T47D (cell line): ENCODE results near the gene LRRC4.

Source experiments
- DNase-seq, 2 experiments: peaks; one replicate each; pipeline versions ENCODE4 v3.0.0 to v3.0.0-alpha.2; 2011 to 2012; ENCODE audit warnings: low read depth in 1 of 2, low spot score in 1 of 2
- JUND ChIP-seq: IDR thresholded peaks from 2 replicates; pipeline ENCODE4 v1.6.1; 2012; ENCODE audit warnings: low read depth
- in situ Hi-C: cut with HindIII; loops from 2 replicates; pipeline ENCODE4 v1.10.0; 2016; ENCODE audit warnings: low sequenced_read_pairs, low pct_unique_long_range_greater_than_20kb

The LRRC4 gene

DNA sequence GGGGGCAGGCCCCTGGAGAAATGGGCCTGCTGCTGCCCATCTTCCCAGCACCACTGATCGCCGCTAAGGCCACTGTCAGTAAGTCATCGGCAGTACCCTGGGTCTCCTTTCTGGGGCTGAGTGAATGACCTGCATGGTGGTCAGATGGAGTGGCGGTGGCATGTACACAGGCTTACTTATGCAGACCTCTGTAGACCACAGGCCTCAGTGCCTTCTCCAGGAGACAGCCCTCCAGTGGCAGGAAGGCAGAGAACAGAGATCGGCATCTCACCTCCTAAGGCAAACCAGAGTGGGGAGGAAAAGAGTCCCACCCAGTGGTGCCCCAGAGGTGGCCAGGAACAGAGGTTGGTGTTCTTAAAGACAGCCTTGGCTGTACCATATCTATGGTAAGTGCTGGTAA lies 22.8 kb upstream of the LRRC4 start:
- in situ Hi-C loops = no loop called here
- no peak for TF ChIP-seq JUND
- DNase-seq = no peak

DNA sequence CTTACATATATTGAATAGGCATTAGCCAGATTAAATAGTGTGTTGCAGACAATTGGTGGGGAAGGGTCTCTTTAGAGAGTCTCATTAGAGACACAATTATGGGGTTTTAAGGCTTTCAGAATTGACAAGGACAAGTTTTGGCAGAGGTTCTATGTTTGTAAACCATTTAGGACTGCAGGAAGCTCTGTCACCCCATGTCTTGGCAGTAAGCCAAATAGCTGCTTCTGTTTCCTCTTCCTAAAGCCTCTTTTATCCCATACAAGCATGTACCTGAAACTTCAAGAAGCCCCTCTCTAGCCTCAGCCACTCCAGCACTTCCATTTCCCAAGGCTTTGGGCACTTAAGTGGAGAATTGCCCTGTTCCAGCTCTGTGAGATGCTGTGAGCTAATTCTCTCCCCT lies 21.8 kb upstream of the LRRC4 start:
- peak in 1 of 2 experiments; percentile 43 for DNase-seq

DNA sequence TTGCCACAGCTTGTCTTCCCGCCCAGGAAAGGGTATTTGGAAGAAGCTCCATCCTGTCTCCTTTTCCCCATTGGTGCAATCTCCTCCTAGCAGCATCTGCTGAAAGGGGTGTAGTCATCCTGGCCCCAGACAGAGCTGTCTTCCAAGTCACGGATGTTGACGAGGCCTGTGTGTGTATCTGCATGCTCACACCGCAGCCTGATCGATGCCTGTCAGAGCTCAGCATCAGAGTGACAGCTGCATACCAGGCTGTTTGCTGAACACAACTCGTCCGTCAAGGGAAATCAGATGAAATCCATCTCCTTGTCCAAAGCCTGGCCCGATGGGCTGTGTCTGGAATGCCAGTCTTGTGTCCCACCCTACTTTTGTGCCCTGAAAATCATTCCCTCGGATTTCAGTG lies 21.2 kb upstream of the LRRC4 start:
- no peak for DNase-seq
- in situ Hi-C loops = no loop called here
- TF ChIP-seq JUND = no peak

More for the DNA sequence above, 21.8 kb upstream of the LRRC4 start:
- in situ Hi-C loops = no loop called here
- no peak for TF ChIP-seq JUND

DNA sequence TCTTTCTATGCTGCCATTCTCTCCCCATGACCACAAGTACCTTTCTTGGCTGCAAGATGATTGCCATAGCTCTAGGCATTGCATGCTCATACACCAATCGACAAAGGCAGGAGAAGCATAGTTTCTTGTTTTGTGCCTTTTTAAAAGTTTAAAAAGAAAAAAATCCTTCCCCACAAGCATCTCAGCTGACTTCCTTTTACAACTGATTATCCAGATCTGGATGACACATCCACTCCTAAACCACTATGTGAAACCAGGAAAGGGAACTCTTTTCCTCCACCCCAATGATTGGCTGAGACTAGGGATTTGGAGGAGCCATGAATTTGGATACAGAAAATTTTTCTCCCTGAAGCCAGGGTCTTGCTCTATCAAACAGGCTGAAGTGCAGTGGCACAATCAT lies 14.5 kb upstream of the LRRC4 start:
- no peak for TF ChIP-seq JUND
- in situ Hi-C loops = no loop called here
- no peak for DNase-seq

DNA sequence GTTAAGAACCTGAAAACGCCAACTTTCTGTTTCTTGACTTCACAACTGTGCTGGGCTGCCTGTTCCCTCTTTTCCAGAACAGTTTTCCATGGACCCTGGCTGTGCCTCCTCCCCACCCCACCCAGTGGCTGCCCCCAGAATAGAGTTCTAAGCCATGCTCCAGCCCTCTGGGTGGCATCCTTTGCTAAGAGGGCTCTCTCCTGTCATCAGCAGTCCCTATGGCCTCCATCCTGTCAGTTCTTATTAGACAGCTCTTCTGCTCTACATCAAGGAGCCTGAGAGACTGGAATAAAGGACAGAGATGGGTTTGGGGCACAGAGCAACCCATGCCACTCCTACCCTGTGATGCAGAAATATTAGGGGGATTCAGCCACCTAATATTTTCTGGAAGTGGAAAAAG lies 13.9 kb upstream of the LRRC4 start:
- no peak for TF ChIP-seq JUND
- in situ Hi-C loops = no loop called here
- no peak for DNase-seq

DNA sequence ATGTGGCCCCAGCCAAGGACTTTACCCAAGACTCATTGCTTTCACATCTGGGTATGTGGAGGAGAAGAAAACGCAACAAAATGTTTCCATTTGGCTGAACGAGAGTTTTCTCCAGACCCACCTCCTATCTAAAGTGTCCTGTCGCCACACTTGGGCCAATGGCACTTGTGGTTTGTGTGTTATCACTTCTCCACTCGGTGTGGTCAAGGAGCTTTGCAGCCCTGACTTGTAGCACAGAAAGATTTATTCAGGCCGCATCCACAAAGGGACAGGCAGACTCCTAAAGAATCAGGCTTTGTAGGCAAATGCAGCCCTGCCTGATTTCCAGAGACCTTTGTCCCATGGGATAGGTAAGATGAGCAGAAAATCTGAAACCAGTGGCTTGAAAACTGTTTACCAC lies 12.8 kb upstream of the LRRC4 start:
- DNase-seq = no peak
- no peak for TF ChIP-seq JUND
- in situ Hi-C loops = no loop called here

DNA sequence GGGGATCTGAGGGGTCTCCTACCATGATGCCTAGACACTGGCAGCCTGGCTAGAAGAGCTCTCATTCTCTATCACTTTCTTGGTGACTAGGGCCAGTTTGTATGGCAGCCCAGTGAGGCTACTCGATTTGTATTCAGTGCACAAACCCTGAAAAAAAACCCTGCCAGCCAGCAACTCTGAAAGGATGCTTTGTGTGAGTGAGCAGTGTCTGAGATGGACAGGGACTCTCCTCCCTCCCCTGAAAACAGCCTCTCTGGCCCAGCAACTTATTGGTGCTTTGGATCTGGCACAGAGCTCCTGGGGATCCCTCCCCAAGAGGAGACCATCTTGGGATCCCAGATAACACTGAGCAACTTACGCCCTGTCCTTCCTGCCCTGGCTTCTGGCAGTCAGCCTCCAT lies 10.8 kb upstream of the LRRC4 start:
- in situ Hi-C loops = no loop called here
- DNase-seq = no peak
- TF ChIP-seq JUND = no peak

DNA sequence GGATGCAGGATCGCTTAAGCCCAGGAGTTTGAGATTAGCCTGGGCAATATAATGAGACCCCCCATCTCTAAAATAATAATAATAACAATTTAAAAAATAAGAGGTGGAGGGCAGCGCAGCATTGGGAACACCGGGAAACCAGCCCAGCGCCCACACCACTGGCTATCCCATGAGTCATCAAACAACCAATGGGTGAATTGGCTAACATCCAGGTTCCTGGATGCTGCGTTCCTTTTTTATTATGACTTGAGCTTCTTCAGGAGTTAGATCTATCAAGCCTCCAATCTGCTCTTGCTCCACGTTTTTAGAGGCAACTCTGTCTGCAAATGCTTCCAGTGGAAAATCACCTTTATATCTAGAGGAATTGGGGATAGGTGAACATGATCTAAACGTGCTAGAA lies 10.0 kb upstream of the LRRC4 start:
- TF ChIP-seq JUND = no peak
- no peak for DNase-seq
- in situ Hi-C loops = no loop called here

DNA sequence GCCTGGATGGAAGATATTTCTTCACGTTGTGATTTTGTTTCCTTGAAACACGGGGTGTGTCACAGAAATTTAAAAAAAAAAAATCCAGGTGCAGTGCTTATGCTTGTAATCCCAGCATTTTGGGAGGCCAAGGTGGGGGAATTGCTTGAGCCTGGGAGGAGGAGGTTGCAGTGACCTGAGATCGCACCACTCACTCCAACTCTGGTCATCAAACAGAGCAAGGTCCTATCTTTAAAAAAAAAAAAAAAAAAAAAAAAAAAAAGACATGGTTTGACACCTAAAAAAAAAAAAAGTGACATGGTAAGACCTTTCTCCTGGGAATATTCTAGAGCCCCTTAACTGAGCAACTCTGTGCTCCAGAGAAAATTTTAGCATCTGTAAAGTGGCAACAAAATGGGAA lies 9.0 kb upstream of the LRRC4 start:
- no peak for DNase-seq
- in situ Hi-C loops = no loop called here
- TF ChIP-seq JUND = no peak

DNA sequence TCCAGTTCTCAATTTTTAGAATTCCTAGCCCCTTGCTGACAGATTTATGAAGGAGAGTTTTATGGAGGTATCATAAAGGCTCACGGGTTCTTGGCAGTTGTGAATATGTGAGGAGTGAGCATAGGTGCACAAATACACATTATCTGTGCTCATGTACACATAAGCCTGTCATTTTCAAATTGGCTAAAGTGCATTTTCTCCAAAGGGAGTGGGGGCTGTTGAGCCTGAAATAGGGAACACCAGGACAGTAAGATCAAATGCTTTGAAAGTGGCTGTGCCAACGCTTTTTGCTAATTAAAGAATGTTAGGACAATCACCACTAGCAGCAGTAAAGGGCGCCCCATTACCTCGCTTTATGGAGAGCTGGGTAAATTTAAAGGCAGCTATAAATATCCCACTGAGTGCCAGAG lies 8.3 kb upstream of the LRRC4 start:
- in situ Hi-C loops = no loop called here
- DNase-seq = no peak
- TF ChIP-seq JUND = no peak

DNA sequence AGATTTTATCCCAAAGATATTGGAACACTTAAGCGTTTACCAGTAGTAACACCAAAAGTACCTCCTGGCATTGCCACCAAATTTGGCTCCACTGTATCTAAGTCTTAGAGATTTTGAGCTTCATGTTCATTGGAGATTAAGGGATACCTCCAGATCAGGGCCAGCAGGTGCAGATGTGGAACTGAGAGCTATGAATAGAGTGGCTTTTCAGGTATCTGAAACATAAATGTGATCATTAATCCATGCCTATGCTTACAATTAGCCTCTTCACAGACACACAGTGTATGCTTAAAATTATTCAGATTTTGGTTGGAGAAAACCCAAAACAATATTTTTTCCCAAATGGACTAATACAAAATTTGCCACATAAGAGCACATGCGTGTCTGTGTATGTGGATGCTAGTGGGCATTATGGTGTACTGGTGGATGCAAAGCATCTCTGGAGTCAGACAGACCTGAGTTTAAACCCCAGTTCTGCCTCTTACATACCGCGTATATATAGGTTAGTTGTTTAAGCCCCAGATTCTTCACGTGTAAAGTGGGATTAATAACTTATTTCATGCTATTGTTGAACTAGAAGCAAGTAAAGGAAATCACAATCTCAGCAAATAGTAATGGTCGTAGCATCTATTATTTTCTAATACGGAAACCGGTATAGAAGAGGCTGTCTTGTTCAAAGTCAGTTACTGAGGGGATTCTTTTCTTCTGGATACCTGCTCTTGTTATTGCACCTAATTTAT lies 6.8 kb upstream of the LRRC4 start:
- TF ChIP-seq JUND = no peak
- no peak for DNase-seq
- in situ Hi-C loops = no loop called here

DNA sequence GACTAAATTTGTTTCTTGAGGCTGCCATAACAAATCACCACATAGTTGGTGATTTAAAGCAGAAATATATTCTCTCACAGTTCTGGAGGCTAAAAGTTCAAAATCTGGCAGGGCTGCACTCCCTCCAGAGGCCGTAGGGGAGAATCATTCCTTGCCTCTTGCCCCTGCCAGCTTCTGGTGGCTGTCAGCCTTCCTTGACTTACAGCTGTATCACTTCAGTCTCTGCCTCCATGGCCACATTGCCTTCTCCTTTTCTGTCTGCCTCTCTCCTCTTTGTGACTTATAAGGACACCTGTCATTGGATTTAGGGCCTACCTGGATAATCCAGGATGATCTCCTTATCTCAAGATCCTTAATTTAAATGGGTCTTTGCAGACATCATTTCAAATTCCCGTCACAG lies 5.8 kb upstream of the LRRC4 start:
- in situ Hi-C loops = no loop called here
- no peak for TF ChIP-seq JUND
- DNase-seq = no peak

DNA sequence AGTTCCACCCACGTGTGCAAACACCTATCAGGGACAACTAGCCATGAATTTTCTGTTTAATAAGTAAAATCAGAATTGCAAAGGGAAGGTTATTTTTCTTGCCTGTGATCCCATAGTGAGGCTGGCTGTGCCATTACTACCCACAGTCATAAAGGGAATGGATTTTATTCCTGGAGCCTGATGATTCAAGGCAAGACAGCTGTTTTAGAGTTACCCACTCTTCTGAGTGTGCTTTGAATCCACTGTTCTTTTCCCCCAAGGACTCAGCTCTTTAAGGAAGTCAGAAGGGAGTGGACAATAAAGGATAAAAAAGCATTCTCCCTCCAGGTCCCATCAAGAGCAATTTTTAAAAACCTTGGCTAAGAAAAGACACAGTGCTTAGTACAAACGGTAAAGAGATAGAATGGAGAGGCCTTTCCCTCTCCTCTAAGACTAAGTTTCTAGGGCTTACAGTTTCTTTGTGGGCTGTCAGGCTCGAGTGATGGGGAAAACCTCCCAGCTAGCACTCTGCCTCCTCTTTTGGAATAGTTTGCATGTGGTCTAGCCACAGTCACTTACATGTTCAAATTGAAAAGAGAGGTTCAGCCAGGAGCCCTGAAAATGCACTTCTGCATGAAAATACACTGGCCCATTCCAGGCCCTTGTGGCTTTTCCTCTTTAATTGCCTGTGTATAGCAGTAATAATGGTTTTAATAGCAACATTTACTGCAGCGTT lies 5.1 kb upstream of the LRRC4 start:
- no peak for TF ChIP-seq JUND
- in situ Hi-C loops = no loop called here
- no peak for DNase-seq
